Body of pancreas (tissue), 4 donors: ENCODE data around the gene RFX5. TPM values are rescaled to one million over a fixed set of nuclear protein-coding genes. Genes with fewer than 3 reads are reported as not detected.

Source experiments
- ATAC-seq: fragments of 150-250 bp; one replicate; pipeline ENCODE4 v1.9.1; 2016
- DNase-seq, 4 donors: peaks; one replicate each; pipeline ENCODE4 v3.0.0-alpha.2; 2019
- H3K27ac ChIP-seq, 4 donors: fragments of 200-600 bp; sonication (generic); 1 replicate in 3 of 4; 2 replicates in 1 of 4; pipeline versions ENCODE4 v1.5.1 to v1.6.1; 2016 to 2019; ENCODE audit warnings: mild to moderate bottlenecking in 1 of 4, mixed read lengths in 1 of 4, moderate library complexity in 1 of 4
- H3K27me3 ChIP-seq, 2 donors: fragments of 200-600 bp; sonication (generic); one replicate each; pipeline ENCODE4 v1.6.0; 2016; ENCODE audit warnings: mild to moderate bottlenecking in 1 of 2
- H3K36me3 ChIP-seq, 2 donors: fragments of 200-600 bp; sonication (generic); replicated peaks in 1 of 2; 2 replicates each; pipeline ENCODE4 v1.5.1; 2016; ENCODE audit warnings: low read depth in 2 of 2; ENCODE audit not compliant: insufficient read depth in 1 of 2
- H3K4me1 ChIP-seq: fragments of 200-600 bp; sonication (generic); one replicate; pipeline ENCODE4 v1.6.0; 2016
- H3K4me3 ChIP-seq, 2 donors: fragments of 200-600 bp; sonication (generic); 1 replicate in 1 of 2; 2 replicates in 1 of 2; pipeline ENCODE4 v1.5.1; 2016 to 2019
- H3K9me3 ChIP-seq, 3 donors: fragments of 200-600 bp; sonication (generic); 1 replicate in 2 of 3; 2 replicates in 1 of 3; pipeline ENCODE4 v1.5.1; 2016
- POLR2A ChIP-seq, 3 donors: fragments of 450-650 bp; IDR thresholded peaks; one replicate each; pipeline ENCODE4 v1.6.1; 2016; ENCODE audit warnings: antibody characterized with exemption in 3 of 3, mild to moderate bottlenecking in 2 of 3
- WGBS, 2 donors: methylation state at CpG; one replicate each; pipeline ENCODE4 v1.1.5; 2017; 5-methylcytosine and 5-hydroxymethylcytosine counted together
- intact Hi-C: fragments of 100-400 bp; cut with DNase I; formaldehyde crosslinking; loops from one replicate; pipeline ENCODE4 v1.15.1; 2023
- total RNA-seq, 2 donors: library from RNA; depleted of rRNA; stranded (reverse); fragments of >200 nt; gene quantifications; one replicate each; pipeline ENCODE4 v1.1.0, GENCODE V29; 2016
- TF ChIP-seq, protein P1 (sequence below), 7 experiments: fragments of 450-650 bp in 4 of 7; fragments of 200-600 bp in 3 of 7; sonication (generic) in 3 of 7; IDR thresholded peaks; one replicate each; pipeline ENCODE4 v1.5.1; 2016 to 2019; ENCODE audit warnings: antibody characterized with exemption in 7 of 7

RFX5 gene
- total RNA-seq, 2 donors from 2014 or later = 8.3 to 14.5 TPM

DNA sequence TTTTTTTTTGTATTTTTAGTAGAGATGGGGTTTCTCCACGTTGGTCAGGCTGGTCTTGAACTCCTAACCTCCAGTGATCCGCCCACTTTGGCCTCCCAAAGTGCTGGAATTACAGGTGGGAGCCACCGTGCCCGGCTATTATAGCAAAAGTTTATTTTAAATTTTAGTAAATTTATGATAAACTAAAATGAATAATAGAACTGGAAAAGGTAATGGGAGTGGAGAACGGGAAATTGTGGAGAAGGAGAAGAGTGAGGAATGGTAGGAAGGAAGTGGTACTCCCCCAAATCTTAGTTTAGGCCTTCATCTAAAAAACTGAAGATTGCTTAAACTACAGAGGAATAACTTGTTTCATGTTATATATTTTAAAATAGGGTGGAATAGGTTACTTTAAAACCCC, 12.2 kb downstream of the RFX5 start:
- 77 to 84% methylated on average over 5 of the region's 5 CpGs for WGBS, 2 donors
- intact Hi-C loops = no loop called here
- ATAC-seq (no peak), DNase-seq (no peak)
- TF ChIP-seq, protein P1, sequence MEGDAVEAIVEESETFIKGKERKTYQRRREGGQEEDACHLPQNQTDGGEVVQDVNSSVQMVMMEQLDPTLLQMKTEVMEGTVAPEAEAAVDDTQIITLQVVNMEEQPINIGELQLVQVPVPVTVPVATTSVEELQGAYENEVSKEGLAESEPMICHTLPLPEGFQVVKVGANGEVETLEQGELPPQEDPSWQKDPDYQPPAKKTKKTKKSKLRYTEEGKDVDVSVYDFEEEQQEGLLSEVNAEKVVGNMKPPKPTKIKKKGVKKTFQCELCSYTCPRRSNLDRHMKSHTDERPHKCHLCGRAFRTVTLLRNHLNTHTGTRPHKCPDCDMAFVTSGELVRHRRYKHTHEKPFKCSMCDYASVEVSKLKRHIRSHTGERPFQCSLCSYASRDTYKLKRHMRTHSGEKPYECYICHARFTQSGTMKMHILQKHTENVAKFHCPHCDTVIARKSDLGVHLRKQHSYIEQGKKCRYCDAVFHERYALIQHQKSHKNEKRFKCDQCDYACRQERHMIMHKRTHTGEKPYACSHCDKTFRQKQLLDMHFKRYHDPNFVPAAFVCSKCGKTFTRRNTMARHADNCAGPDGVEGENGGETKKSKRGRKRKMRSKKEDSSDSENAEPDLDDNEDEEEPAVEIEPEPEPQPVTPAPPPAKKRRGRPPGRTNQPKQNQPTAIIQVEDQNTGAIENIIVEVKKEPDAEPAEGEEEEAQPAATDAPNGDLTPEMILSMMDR (IDR thresholded peaks at IDR 0.05) = no peak
- no peak for TF ChIP-seq POLR2A (IDR thresholded peaks at IDR 0.05)
- Histone ChIP-seq H3K36me3 (no peaks in the 10 kb centered on the region), H3K27me3 (no peaks in the 10 kb centered on the region), H3K9me3 (no peaks in the 10 kb centered on the region), H3K27ac (no peak overlapping the region), H3K4me1 (no peaks in the 10 kb centered on the region), H3K4me3 (no peak overlapping the region)

DNA sequence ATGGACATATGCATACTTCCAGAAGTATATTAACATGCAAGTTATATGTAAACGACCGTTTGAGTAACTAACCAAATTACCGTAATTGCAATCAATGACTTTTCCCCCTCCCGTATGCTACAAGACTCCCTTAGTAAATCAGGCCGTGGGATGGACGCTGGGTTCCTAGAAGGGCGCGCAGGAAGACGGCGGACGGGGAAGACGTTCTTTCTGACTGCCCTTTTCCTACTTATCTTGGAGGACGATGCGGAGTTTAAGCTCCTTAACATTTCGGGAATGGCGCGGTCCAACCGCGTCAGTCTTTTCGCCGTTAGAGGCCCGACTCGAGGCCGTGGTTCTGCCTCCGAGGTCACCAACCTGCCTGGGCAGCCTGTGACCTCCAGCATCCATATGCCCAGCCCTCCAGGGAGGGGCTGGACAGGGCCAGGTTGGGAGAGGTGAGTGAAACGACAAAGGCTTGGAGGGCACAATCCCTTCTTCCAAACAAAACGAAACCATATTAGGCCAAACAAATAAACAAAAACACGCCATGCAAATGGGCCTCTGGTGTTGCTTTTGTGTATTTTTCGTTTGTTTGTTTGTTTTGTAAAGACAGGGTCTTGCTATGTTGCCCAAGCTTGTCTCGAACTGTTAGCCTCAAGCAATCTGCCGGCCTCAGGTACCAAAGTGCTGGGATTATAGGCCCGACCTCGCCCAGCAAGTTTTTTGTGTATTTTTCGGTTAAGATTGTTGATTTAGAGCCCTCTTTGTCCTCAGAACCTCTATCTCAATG, 19.0 kb downstream of the RFX5 start:
- peak; percentile 19 for ATAC-seq
- no peaks in the 10 kb centered on the region for H3K36me3 ChIP-seq
- H3K4me1 ChIP-seq = peaks cover 32% of the 10 kb centered on the region
- peak overlapping the region; percentile 25 to 32 for H3K4me3 ChIP-seq
- H3K9me3 ChIP-seq = no peaks in the 10 kb centered on the region
- TF ChIP-seq, protein P1 (IDR thresholded peaks at IDR 0.05) = no peak
- no peak for TF ChIP-seq POLR2A (IDR thresholded peaks at IDR 0.05)
- no peaks in the 10 kb centered on the region for H3K27me3 ChIP-seq
- DNase-seq = peak; percentile 13 to 35 (median 30)
- intact Hi-C loops = no loop called here
- H3K27ac ChIP-seq = peak overlapping the region; percentile 63 to 98 (median 85)
- 14 to 17% methylated on average over 32 to 34 of the region's 34 CpGs for WGBS, 2 donors

DNA sequence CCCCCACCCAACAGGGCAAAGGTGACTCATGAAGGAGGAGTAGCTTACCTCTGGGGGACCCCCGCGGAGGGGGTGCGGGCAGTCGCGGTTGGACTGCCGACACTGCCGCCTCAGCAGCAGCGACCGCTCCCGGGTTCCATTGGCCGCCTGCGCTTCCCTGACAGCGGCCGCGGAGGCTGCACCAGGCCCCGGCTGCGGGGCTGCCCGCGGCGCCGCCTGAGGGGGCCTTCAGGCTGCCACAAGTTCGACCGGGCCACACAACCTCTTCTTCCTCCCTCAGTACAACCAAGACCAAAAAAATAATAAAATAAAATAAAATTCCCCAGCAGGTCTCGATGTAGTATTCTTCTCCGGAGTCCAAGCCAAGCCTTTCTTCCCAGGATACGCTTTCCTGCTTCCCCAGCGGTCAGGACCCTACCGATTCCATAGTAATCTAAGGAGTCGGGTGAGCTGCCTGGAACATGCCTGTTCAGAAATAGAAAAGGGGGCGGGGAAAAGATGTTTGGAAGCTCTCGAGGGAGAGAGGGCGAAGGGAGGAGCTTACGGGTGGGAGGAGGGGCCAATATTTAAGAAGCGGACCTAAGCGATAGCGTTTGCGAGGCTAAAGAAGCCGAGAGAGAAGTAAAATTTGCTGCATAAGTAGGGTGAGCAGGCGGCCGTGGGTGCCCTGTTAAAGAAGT, 19.7 kb downstream of the RFX5 start, which contains the start of gene PI4KB:
TSS of gene PI4KB (minus strand) at position 194 of the 680 bp plus-strand sequence. CDS start 10,935 bp downstream, outside the sequence.
- TF ChIP-seq POLR2A (IDR thresholded peaks at IDR 0.05) = peak in 2 of 3 donors; percentile 74 to 77
- TF ChIP-seq, protein P1 (IDR thresholded peaks at IDR 0.05) = peak in 1 of 7 experiments; percentile 7
- ATAC-seq (peak; percentile 99), DNase-seq (peak; percentile 93 to 98 (median 94))
- H3K27ac ChIP-seq = peak within 1 kb of the TSS; percentile 63 to 98 (median 85)
- H3K9me3 ChIP-seq = no peaks in the 10 kb centered on the region
- no peaks in the 10 kb centered on the region for H3K36me3 ChIP-seq
- H3K27me3 ChIP-seq = no peaks in the 10 kb centered on the region
- WGBS, 2 donors = 0% methylated on average over 26 to 40 of the region's 40 CpGs
- H3K4me1 ChIP-seq = peaks cover 32% of the 10 kb centered on the region
- peak within 1 kb of the TSS; percentile 62 to 66 for H3K4me3 ChIP-seq
- intact Hi-C loops = no loop called here

DNA sequence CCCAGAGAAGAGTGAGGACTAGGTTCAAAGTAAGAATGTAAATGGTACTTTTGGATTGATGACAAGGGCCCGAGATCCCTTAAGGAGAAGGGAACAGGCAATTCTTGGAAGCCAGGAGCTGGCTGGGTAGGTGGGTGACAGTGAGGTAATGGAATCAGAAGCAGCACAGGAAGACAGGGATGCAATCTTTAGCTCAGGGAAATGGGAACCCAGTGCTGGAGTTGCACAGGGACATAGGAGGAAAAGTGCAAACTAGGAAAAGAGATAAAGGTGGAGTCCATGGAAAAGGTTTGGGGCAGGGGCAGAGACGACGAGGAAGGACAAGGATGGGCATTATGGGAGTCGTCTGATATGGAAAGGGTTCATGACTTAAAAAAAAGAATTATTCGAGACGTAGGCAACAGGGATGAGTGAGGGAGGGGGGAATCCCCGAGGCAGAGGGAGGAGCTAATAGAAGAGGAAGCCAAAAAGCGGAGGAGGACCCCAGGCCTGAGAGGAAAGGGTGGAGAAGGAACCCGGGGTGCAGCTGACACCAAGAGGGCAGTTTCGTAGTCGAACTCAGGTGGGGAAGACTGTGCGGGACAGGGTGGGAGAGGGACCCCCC, 20.3 kb downstream of the RFX5 start:
- 1% methylated on average over 12 of the region's 12 CpGs for WGBS, 2 donors
- H3K27ac ChIP-seq = peak overlapping the region; percentile 59 to 98 (median 85)
- H3K27me3 ChIP-seq = no peaks in the 10 kb centered on the region
- ATAC-seq (no peak), DNase-seq (peak; percentile 32 to 55 (median 36))
- no peaks in the 10 kb centered on the region for H3K36me3 ChIP-seq
- H3K9me3 ChIP-seq = no peaks in the 10 kb centered on the region
- TF ChIP-seq, protein P1 (IDR thresholded peaks at IDR 0.05) = no peak
- no peak for TF ChIP-seq POLR2A (IDR thresholded peaks at IDR 0.05)
- intact Hi-C loops = no loop called here
- peaks cover 32% of the 10 kb centered on the region for H3K4me1 ChIP-seq
- H3K4me3 ChIP-seq = peak overlapping the region; percentile 62 to 66
